Ovary (tissue), 9 donors: Measurements from ENCODE around the gene YIF1A. TPM values are rescaled to one million over a fixed set of nuclear protein-coding genes. Genes with fewer than 3 reads are reported as not detected.

ENCODE experiments used
- DNase-seq, 5 donors: peaks; one replicate each; pipeline ENCODE4 v3.0.0-alpha.2; 2019 to 2020
- H3K27ac ChIP-seq, 2 donors: fragments of 200-600 bp; one replicate each; pipeline versions ENCODE4 v1.5.1 to v1.8.0; 2019 to 2022
- H3K27me3 ChIP-seq: fragments of 200-600 bp; one replicate; pipeline ENCODE4 v1.8.0; 2022
- H3K36me3 ChIP-seq: fragments of 200-600 bp; sonication (generic); one replicate; pipeline ENCODE4 v1.5.1; 2019
- H3K4me1 ChIP-seq: one replicate; pipeline ENCODE4 v1.8.1; 2013; ENCODE audit warnings: mild to moderate bottlenecking, moderate library complexity; ENCODE audit not compliant: insufficient read depth
- H3K4me3 ChIP-seq: fragments of 200-600 bp; sonication (generic); one replicate; pipeline ENCODE4 v1.5.1; 2017
- H3K9me3 ChIP-seq, 2 donors: fragments of 200-600 bp in 1 of 2; sonication (generic) in 1 of 2; one replicate each; pipeline versions ENCODE4 v1.5.1 to v1.8.1; 2013 to 2019; ENCODE audit warnings: mild to moderate bottlenecking in 1 of 2, moderate library complexity in 1 of 2
- EP300 ChIP-seq: sonication (generic); formaldehyde crosslinking; IDR thresholded peaks from one replicate; pipeline ENCODE4 v1.6.1; 2017; ENCODE audit warnings: antibody characterized with exemption
- POLR2A ChIP-seq: fragments of 450-650 bp; IDR thresholded peaks from one replicate; pipeline ENCODE4 v1.6.1; 2017; ENCODE audit warnings: antibody characterized with exemption, mild to moderate bottlenecking, moderate library complexity
- WGBS, 3 donors: extraction: QIAGEN DNeasy Blood & Tissue Kit in 1 of 3; methylation state at CpG; one replicate each; pipeline versions ENCODE4 v1.1.5 to v1.1.7; 2013 to 2017; 5-methylcytosine and 5-hydroxymethylcytosine counted together
- intact Hi-C, 4 donors: fragments of 100-400 bp; cut with DNase I; formaldehyde crosslinking; loops; one replicate each; pipeline versions ENCODE4 v1.11.0 to v1.15.1; 2022 to 2023
- polyA plus RNA-seq, 2 donors: library from polyadenylated mRNA; stranded (reverse); fragments of 200-250 nt in 1 of 2; fragments of 350-450 nt in 1 of 2; fragmentation: Illumina TruSeq in 1 of 2; extraction: RNeasy Lipid Tissue Mini Kit (QIAGEN cat#74804) in 1 of 2; gene quantifications; one replicate each; pipeline ENCODE4 v1.2.3, GENCODE V29; 2013 to 2014
- total RNA-seq, 7 donors: library from RNA; depleted of rRNA in 2 of 7; stranded (reverse); fragments of >200 nt in 2 of 7; fragmentation: NEBNext Ultra II Directional in 3 of 7; extraction: Animal tissue kit (Norgen Biotek cat#: 25700) in 3 of 7; gene quantifications; one replicate each; pipeline versions ENCODE4 v1.1.0 to v1.2.4, GENCODE V29; 2016 to 2023
- TF ChIP-seq, protein P1 (sequence below), 3 donors: fragments of 450-650 bp in 2 of 3; fragments of 200-600 bp in 1 of 3; IDR thresholded peaks; one replicate each; pipeline versions ENCODE4 v1.5.1 to v1.8.0; 2016 to 2022; ENCODE audit warnings: antibody characterized with exemption in 3 of 3, mild to moderate bottlenecking in 1 of 3
- donor health status: DM: no; HTN: no; CAD: no; lungs with moderate emphysema.
- donor health status: DM: no; HTN: no; CAD: no.
- donor health status: Bipolar disorder and iron deficiency.
- donor health status: DM: yes; HTN: yes; CAD: no.
- donor health status: DM: no; HTN: no; CAD: no.
- donor health status: DM: yes; HTN: yes; CAD: no.

YIF1A gene
- total and polyA plus RNA-seq, 9 donors = 39.3 to 91.0 (median 64.2) TPM

DNA sequence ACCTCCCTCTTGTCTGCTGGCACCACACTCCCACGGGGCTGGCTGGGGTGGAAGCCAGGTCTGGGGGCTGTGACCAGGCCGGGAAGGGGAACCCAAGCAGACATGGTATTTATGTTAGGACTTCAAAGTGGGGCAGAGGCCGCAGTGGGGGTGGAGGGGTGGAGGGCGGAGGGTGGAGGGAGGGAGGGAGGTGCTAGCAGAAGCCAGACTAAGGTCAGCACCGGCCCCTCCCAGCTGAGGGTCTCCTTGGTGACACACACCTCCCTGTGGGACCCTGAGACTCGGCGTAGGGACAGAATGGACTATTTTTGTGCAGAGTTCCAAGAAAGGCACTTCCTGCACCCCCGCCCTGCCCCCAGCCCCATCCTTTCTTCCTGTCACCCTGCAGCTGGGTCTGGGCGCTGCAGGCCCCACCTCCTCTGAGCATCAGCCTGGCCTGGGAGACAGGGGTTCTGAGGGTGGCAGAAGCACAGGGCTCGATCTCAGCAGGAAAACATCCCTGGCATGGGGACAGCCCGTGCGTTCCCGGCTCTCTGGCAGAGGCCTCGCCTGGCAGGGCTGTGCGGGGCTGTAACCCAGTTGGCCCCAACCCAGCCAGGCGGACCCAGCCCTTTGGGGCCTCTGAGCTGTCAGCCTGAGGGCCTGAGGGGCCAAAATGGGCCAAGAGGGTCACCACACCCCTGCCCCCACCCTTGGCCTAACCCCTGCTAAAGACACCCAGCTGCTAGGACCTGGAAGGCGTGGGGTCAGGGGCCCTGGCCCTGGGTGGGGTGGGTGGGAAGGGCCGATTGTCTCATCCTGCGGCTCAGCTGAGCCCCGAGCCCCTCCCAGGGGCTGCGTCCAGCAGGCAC, 37.5 kb upstream of the YIF1A start:
- intact Hi-C loops = no loop called here
- peak in 2 of 5 donors; percentile 24 to 66 for DNase-seq
- no peaks in the 10 kb centered on the region for H3K27me3 ChIP-seq
- TF ChIP-seq, protein P1, sequence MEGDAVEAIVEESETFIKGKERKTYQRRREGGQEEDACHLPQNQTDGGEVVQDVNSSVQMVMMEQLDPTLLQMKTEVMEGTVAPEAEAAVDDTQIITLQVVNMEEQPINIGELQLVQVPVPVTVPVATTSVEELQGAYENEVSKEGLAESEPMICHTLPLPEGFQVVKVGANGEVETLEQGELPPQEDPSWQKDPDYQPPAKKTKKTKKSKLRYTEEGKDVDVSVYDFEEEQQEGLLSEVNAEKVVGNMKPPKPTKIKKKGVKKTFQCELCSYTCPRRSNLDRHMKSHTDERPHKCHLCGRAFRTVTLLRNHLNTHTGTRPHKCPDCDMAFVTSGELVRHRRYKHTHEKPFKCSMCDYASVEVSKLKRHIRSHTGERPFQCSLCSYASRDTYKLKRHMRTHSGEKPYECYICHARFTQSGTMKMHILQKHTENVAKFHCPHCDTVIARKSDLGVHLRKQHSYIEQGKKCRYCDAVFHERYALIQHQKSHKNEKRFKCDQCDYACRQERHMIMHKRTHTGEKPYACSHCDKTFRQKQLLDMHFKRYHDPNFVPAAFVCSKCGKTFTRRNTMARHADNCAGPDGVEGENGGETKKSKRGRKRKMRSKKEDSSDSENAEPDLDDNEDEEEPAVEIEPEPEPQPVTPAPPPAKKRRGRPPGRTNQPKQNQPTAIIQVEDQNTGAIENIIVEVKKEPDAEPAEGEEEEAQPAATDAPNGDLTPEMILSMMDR (IDR thresholded peaks at IDR 0.05) = no peak
- TF ChIP-seq EP300 (no peak), POLR2A (no peak)
- 31 to 40% (median 37%) methylated on average over 20 to 21 of the region's 21 CpGs for WGBS, 3 donors
- peak overlapping the region in 1 of 2 donors; percentile 22 for H3K27ac ChIP-seq
- H3K9me3 ChIP-seq = no peaks in the 10 kb centered on the region
- H3K4me1 ChIP-seq = peaks cover 14% of the 10 kb centered on the region
- H3K4me3 ChIP-seq = no peak overlapping the region
- no peaks in the 10 kb centered on the region for H3K36me3 ChIP-seq

GRCh38 chr11:66325263-66325671, 36.3 kb upstream of the YIF1A start:
- H3K27me3 ChIP-seq = no peaks in the 10 kb centered on the region
- no peak overlapping the region for H3K4me3 ChIP-seq
- WGBS, 3 donors = 69 to 78% (median 78%) methylated on average over 8 of the region's 8 CpGs
- no peak overlapping the region for H3K27ac ChIP-seq
- no peak for DNase-seq
- intact Hi-C loops = no loop called here
- no peaks in the 10 kb centered on the region for H3K36me3 ChIP-seq
- H3K4me1 ChIP-seq = peaks cover 14% of the 10 kb centered on the region
- H3K9me3 ChIP-seq = no peaks in the 10 kb centered on the region
- TF ChIP-seq, protein P1 (IDR thresholded peaks at IDR 0.05) = no peak
- TF ChIP-seq EP300 = no peak
- no peak for TF ChIP-seq POLR2A

DNA sequence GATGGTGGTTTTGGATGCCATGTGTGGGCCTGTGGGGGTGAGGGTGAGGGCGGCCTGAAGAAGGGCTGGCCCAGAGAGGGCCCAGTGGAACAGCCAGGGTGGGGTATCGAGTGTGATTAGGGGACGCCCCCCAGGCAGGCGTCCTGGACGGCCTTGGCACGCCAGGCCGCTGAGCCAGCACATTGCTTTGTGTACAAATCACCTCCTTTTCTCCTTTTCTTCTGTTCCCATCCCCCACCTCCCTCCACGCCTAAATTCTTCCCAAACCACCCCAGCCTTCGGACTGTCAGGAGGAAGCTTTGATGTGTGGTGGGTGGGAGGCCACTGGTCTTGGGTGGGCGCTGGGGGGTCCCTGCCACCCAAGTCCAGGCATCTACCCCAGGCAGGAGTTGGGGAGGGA, 35.7 kb upstream of the YIF1A start:
- no peaks in the 10 kb centered on the region for H3K27me3 ChIP-seq
- no peaks in the 10 kb centered on the region for H3K36me3 ChIP-seq
- TF ChIP-seq POLR2A (no peak), EP300 (no peak)
- TF ChIP-seq, protein P1 (IDR thresholded peaks at IDR 0.05) = no peak
- intact Hi-C loops = no loop called here
- peak in 2 of 5 donors; percentile 15 to 69 for DNase-seq
- no peak overlapping the region for H3K4me3 ChIP-seq
- no peaks in the 10 kb centered on the region for H3K9me3 ChIP-seq
- peaks cover 14% of the 10 kb centered on the region for H3K4me1 ChIP-seq
- no peak overlapping the region for H3K27ac ChIP-seq
- WGBS, 3 donors = 26 to 42% (median 35%) methylated on average over 10 of the region's 10 CpGs

- no peak overlapping the region for H3K4me3 ChIP-seq
- H3K36me3 ChIP-seq = no peaks in the 10 kb centered on the region
- intact Hi-C loops = no loop called here
- 97 to 100% (median 100%) methylated on average over 1 of the region's 1 CpG for WGBS, 3 donors
- no peak for DNase-seq
- H3K27ac ChIP-seq = no peak overlapping the region
- no peaks in the 10 kb centered on the region for H3K27me3 ChIP-seq
- TF ChIP-seq, protein P1 (IDR thresholded peaks at IDR 0.05) = no peak
- TF ChIP-seq POLR2A = no peak
- no peak for TF ChIP-seq EP300
- H3K9me3 ChIP-seq = no peaks in the 10 kb centered on the region
- H3K4me1 ChIP-seq = peaks cover 14% of the 10 kb centered on the region
These were observed 34.7 kb upstream of the YIF1A start for GRCh38 chr11:66323684-66324083.
